CD8-positive, alpha-beta memory T cell (primary cell): Measurements from ENCODE around the gene EHMT2. TPM values are rescaled to one million over a fixed set of nuclear protein-coding genes. Genes with fewer than 3 reads are reported as not detected.
A peak's percentile ranks its signal among the peaks of the same experiment; 100 is the strongest.
"Not testable (repeated sequence)": the region's sequence is repeated elsewhere in the genome, so short reads cannot be mapped to it uniquely, and the experiment has no call there.

Experiments
- CTCF ChIA-PET: fragments of 350-600 bp; sonication (Branson Sonifier 250); formaldehyde crosslinking; loops from one replicate; lab custom pipeline; 2021; ENCODE audit warnings: antibody characterized with exemption; lab: Charles Lee
- POLR2A ChIA-PET: fragments of 350-600 bp; sonication (Branson Sonifier 250); formaldehyde crosslinking; loops from one replicate; lab custom pipeline; 2021; ENCODE audit warnings: antibody characterized with exemption; lab: Charles Lee
- DNase-seq, 5 donors: peaks; one replicate each; pipeline versions ENCODE4 v3.0.0 to v3.0.0-alpha.2; 2020 to 2022; ENCODE audit warnings: mixed read lengths in 1 of 5
- H3K27ac ChIP-seq: one replicate; pipeline ENCODE4 v1.7.0; 2013; ENCODE audit warnings: low read depth, mild to moderate bottlenecking, low read length, moderate library complexity
- H3K27me3 ChIP-seq: 2 replicates; pipeline ENCODE4 v1.7.0; 2013; ENCODE audit warnings: low read length, mild to moderate bottlenecking; ENCODE audit not compliant: insufficient read depth, poor library complexity, severe bottlenecking
- H3K36me3 ChIP-seq: 2 replicates; pipeline ENCODE4 v1.7.0; 2013; ENCODE audit warnings: mild to moderate bottlenecking, low read length, moderate library complexity; ENCODE audit not compliant: insufficient read depth
- H3K4me1 ChIP-seq: 2 replicates; pipeline ENCODE4 v1.7.0; 2013; ENCODE audit warnings: mild to moderate bottlenecking, low read length, moderate library complexity; ENCODE audit not compliant: insufficient read depth
- H3K4me3 ChIP-seq: 2 replicates; pipeline ENCODE4 v1.7.0; 2013; ENCODE audit warnings: mild to moderate bottlenecking, low read length
- H3K9me3 ChIP-seq: 2 replicates; pipeline ENCODE4 v1.7.0; 2013; ENCODE audit warnings: mild to moderate bottlenecking, low read length
- H3K27ac Mint-ChIP-seq, 8 donors: one replicate each; pipeline ENCODE4 v1.8.0; 2020 to 2021; ENCODE audit warnings: mixed read lengths in 8 of 8, mild to moderate bottlenecking in 6 of 8, inconsistent platforms in 3 of 8, moderate library complexity in 3 of 8
- H3K27me3 Mint-ChIP-seq, 2 donors: one replicate each; pipeline ENCODE4 v1.8.0; 2020 to 2021; ENCODE audit warnings: mixed read lengths in 2 of 2, mild to moderate bottlenecking in 1 of 2, moderate library complexity in 1 of 2
- H3K36me3 Mint-ChIP-seq, 3 donors: one replicate each; pipeline ENCODE4 v1.8.0; 2020 to 2021; ENCODE audit warnings: mixed read lengths in 3 of 3, inconsistent platforms in 1 of 3, mild to moderate bottlenecking in 1 of 3
- H3K4me1 Mint-ChIP-seq, 3 donors: one replicate each; pipeline ENCODE4 v1.8.0; 2020 to 2021; ENCODE audit warnings: mixed read lengths in 3 of 3, inconsistent platforms in 1 of 3, mild to moderate bottlenecking in 1 of 3
- H3K4me3 Mint-ChIP-seq, 7 donors: one replicate each; pipeline ENCODE4 v1.8.0; 2020 to 2021; ENCODE audit warnings: mixed read lengths in 7 of 7, mild to moderate bottlenecking in 6 of 7, moderate library complexity in 4 of 7, inconsistent platforms in 2 of 7
- H3K9me3 Mint-ChIP-seq, 5 donors: one replicate each; pipeline ENCODE4 v1.8.0; 2020 to 2022; ENCODE audit warnings: mixed read lengths in 5 of 5, mild to moderate bottlenecking in 3 of 5, moderate library complexity in 2 of 5, inconsistent platforms in 1 of 5
- polyA plus RNA-seq: library from polyadenylated mRNA; unstranded; fragments of 300-500 nt; fragmentation: Illumina TruSeq; gene quantifications from one replicate; pipeline ENCODE4 v1.2.3, GENCODE V29; 2021
- total RNA-seq, 2 experiments: library from RNA; stranded (reverse); gene quantifications; one replicate each; pipeline ENCODE4 v1.2.3, GENCODE V29; 2021

EHMT2 gene
- total and polyA plus RNA-seq, 3 experiments from 2014 or later, result 51.6 to 72.4 (median 71.6) TPM

- H3K27me3 Mint-ChIP-seq, H3K27me3 ChIP-seq, H3K4me1 ChIP-seq, H3K4me3 ChIP-seq, H3K9me3 Mint-ChIP-seq, POLR2A ChIA-PET, DNase-seq, H3K4me3 Mint-ChIP-seq, H3K9me3 ChIP-seq, H3K27ac ChIP-seq: not testable (repeated sequence)
- peaks cover 13 to 15% (median 15%) of the 10 kb centered on the region in 3 donors for H3K4me1 Mint-ChIP-seq
- peaks cover 0 to 51% (median 2%) of the 10 kb centered on the region in 3 donors for H3K36me3 Mint-ChIP-seq
- peaks cover 24% of the 10 kb centered on the region for H3K36me3 ChIP-seq
- CTCF ChIA-PET, result interaction anchor here (1.0 kb wide), 1 partner anchor 28 kb away, joined by 3 read pairs; no protein-coding TSS in a partner anchor
- H3K27ac Mint-ChIP-seq, result peak overlapping the region in 1 of 8 donors; percentile 19
Measured at GRCh38 chr6:31857774-31858173, 39.7 kb downstream of the EHMT2 start.

GRCh38 chr6:31851980-31852718 lies 45.3 kb downstream of the EHMT2 start:
- H3K27ac Mint-ChIP-seq, H3K4me1 ChIP-seq, H3K36me3 ChIP-seq, H3K9me3 ChIP-seq, H3K36me3 Mint-ChIP-seq, H3K27ac ChIP-seq, H3K27me3 ChIP-seq, CTCF ChIA-PET, POLR2A ChIA-PET, H3K4me3 ChIP-seq, H3K9me3 Mint-ChIP-seq, H3K4me1 Mint-ChIP-seq, DNase-seq, H3K27me3 Mint-ChIP-seq: not testable (repeated sequence)
- peak overlapping the region in 1 of 7 donors; percentile 37 for H3K4me3 Mint-ChIP-seq

GRCh38 chr6:31851485-31851832 lies 46.0 kb downstream of the EHMT2 start:
- no peak overlapping the region for H3K27ac ChIP-seq
- no peak overlapping the region for H3K4me3 Mint-ChIP-seq
- H3K27me3 Mint-ChIP-seq, result no peaks in the 10 kb centered on the region
- DNase-seq, result no peak
- POLR2A ChIA-PET, result no interaction called here
- no peaks in the 10 kb centered on the region for H3K36me3 ChIP-seq
- H3K4me1 Mint-ChIP-seq, result no peaks in the 10 kb centered on the region
- no peaks in the 10 kb centered on the region for H3K4me1 ChIP-seq
- H3K27ac Mint-ChIP-seq, result peak overlapping the region in 1 of 8 donors; percentile 82
- H3K9me3 ChIP-seq, result no peaks in the 10 kb centered on the region
- no peaks in the 10 kb centered on the region for H3K27me3 ChIP-seq
- peaks cover 0 to 3% (median 0%) of the 10 kb centered on the region in 3 donors for H3K36me3 Mint-ChIP-seq
- no peak overlapping the region for H3K4me3 ChIP-seq
- peaks cover 0 to 1% (median 0%) of the 10 kb centered on the region in 5 donors for H3K9me3 Mint-ChIP-seq
- CTCF ChIA-PET, result no interaction called here

DNA sequence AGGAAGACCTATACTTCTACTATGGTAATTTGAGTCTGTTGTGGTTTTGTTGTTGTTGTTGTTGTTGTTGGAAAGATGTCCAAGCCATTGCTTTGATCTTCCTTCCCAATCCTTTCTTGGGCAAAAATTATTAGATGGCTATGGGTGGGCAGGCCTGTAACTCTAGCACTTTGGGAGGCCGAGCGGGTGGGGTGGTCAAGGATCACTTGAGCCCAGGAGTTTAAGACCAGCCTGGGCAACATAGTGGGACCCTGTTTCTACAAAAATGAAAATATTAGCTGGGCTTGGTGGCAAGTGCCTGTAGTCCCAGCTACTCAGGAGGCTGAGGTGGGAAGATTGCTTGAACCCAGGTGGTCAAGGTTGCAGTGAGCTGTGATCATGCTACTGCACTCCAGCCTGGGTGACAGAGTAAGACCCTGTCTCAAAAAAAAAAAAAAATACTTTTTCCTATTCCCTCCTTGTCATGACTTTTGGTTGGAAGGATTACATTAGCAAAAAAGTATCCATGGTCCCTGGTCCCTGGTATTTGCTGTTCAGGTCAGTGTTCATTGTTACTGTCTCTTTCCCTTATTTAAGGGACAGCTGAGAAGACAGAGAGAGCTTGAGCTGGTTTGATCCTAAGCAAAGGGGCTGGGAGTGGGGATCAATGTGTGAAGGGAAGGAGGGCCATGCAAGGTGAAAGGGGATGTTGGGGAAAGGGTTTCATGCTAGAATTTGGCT lies 46.6 kb downstream of the EHMT2 start:
- Mint-ChIP-seq H3K27ac (no peak overlapping the region), H3K4me1 (no peaks in the 10 kb centered on the region), H3K4me3 (no peak overlapping the region), H3K36me3 (peaks cover 0 to 3% (median 0%) of the 10 kb centered on the region in 3 donors), H3K9me3 (peaks cover 0 to 1% (median 0%) of the 10 kb centered on the region in 5 donors), H3K27me3 (no peaks in the 10 kb centered on the region)
- CTCF ChIA-PET, result no interaction called here
- POLR2A ChIA-PET, result no interaction called here
- Histone ChIP-seq H3K4me1 (no peaks in the 10 kb centered on the region), H3K4me3 (no peak overlapping the region), H3K36me3 (no peaks in the 10 kb centered on the region), H3K27ac (no peak overlapping the region), H3K27me3 (no peaks in the 10 kb centered on the region), H3K9me3 (no peaks in the 10 kb centered on the region)
- DNase-seq, result no peak

- Histone ChIP-seq H3K27ac (no peak overlapping the region), H3K4me3 (no peak overlapping the region), H3K36me3 (no peaks in the 10 kb centered on the region), H3K9me3 (no peaks in the 10 kb centered on the region), H3K27me3 (no peaks in the 10 kb centered on the region), H3K4me1 (no peaks in the 10 kb centered on the region)
- H3K36me3 Mint-ChIP-seq, result peaks cover 0 to 13% (median 0%) of the 10 kb centered on the region in 3 donors
- H3K9me3 Mint-ChIP-seq, result no peaks in the 10 kb centered on the region
- CTCF ChIA-PET, result no interaction called here
- no peak overlapping the region for H3K4me3 Mint-ChIP-seq
- no peaks in the 10 kb centered on the region for H3K4me1 Mint-ChIP-seq
- no peaks in the 10 kb centered on the region for H3K27me3 Mint-ChIP-seq
- no peak for DNase-seq
- POLR2A ChIA-PET, result no interaction called here
- H3K27ac Mint-ChIP-seq, result no peak overlapping the region
Measured at GRCh38 chr6:31847276-31847978, 50.1 kb downstream of the EHMT2 start.

- Histone ChIP-seq H3K4me3 (no peak overlapping the region), H3K36me3 (peaks cover 5% of the 10 kb centered on the region), H3K9me3 (no peaks in the 10 kb centered on the region), H3K4me1 (no peaks in the 10 kb centered on the region), H3K27me3 (no peaks in the 10 kb centered on the region), H3K27ac (no peak overlapping the region)
- DNase-seq, result no peak
- ChIA-PET CTCF (no interaction called here), POLR2A (no interaction called here)
- Mint-ChIP-seq H3K9me3 (no peaks in the 10 kb centered on the region), H3K4me1 (peaks cover 0 to 1% (median under 1%) of the 10 kb centered on the region in 3 donors), H3K4me3 (no peak overlapping the region), H3K27me3 (no peaks in the 10 kb centered on the region), H3K36me3 (peaks cover 1 to 37% (median 3%) of the 10 kb centered on the region in 3 donors), H3K27ac (peak overlapping the region in 2 of 8 donors; percentile 37 to 57)
Measured at GRCh38 chr6:31844507-31844906, 53.0 kb downstream of the EHMT2 start.

DNA sequence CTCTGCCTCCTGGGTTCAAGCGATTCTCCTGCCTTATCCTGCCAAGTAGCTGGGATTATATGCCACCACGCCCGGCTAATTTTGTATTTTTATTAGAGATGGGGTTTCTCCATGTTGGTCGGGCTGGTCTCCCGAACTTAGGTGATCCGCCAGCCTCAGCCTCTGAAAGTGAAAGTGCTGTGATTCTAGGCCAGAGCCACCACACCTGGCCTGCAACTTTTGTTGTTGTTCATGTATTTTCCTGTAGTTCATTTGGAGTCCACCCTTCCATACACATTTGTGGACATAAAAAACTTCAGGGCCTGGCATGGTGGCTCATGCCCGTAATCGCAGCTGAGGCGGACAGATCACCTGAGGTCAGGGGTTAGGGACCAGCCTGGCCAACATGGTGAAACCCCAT lies 55.4 kb downstream of the EHMT2 start:
- Mint-ChIP-seq H3K27me3 (no peaks in the 10 kb centered on the region), H3K27ac (peak overlapping the region in 2 of 8 donors; percentile 27 to 87), H3K4me1 (peaks cover 13 to 22% (median 16%) of the 10 kb centered on the region in 3 donors), H3K9me3 (no peaks in the 10 kb centered on the region), H3K36me3 (peaks cover 10 to 59% (median 14%) of the 10 kb centered on the region in 3 donors), H3K4me3 (peak overlapping the region in 1 of 7 donors; percentile 10)
- no peak overlapping the region for H3K27ac ChIP-seq
- H3K9me3 ChIP-seq, result no peaks in the 10 kb centered on the region
- H3K36me3 ChIP-seq, result peaks cover 29% of the 10 kb centered on the region
- no peaks in the 10 kb centered on the region for H3K27me3 ChIP-seq
- DNase-seq, result no peak
- no peak overlapping the region for H3K4me3 ChIP-seq
- CTCF ChIA-PET, result no interaction called here
- POLR2A ChIA-PET, result no interaction called here
- H3K4me1 ChIP-seq, result peaks cover 22% of the 10 kb centered on the region

DNA sequence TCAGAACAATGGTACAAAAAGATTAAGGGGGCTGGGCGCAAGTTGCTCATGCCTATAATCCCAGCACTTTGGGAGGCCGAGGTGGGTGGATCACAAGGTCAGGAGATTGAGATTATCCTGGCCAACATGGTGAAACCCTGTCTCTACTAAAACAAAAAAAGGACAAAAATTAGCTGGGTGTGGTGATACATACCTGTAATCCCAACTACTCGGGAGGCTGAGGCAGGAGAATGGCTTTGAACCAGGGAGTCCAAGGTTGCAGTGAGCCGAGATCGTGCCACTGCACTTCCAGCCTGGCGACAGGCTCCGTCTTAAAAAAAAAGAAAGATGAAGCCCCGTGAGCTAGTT lies 57.7 kb downstream of the EHMT2 start:
- H3K4me3 ChIP-seq, H3K27me3 ChIP-seq, H3K9me3 Mint-ChIP-seq, H3K9me3 ChIP-seq, H3K27ac ChIP-seq, H3K27me3 Mint-ChIP-seq, DNase-seq, POLR2A ChIA-PET, H3K4me3 Mint-ChIP-seq: not testable (repeated sequence)
- CTCF ChIA-PET, result interaction anchor here (1.2 to 2.8 kb wide), 3 partner anchors 24 to 110 kb away, joined by 3 to 9 read pairs (median 7); partner anchors contain the start of genes EHMT2 and NEU1
- Histone ChIP-seq H3K4me1 (peaks cover 34% of the 10 kb centered on the region), H3K36me3 (peaks cover 33% of the 10 kb centered on the region)
- peak overlapping the region in 3 of 8 donors; percentile 27 to 83 (median 66) for H3K27ac Mint-ChIP-seq
- peaks cover 10 to 72% (median 14%) of the 10 kb centered on the region in 3 donors for H3K36me3 Mint-ChIP-seq
- peaks cover 33 to 42% (median 35%) of the 10 kb centered on the region in 3 donors for H3K4me1 Mint-ChIP-seq
